ENCODE measurements around the gene TSHZ3.

GRCh38 chr19:31276831-31277230 is 72.4 kb downstream of the TSHZ3 start:
- TF ChIP-seq POLR2AphosphoS5 (IDR thresholded peaks at IDR 0.05) (no peak), CTCF (IDR thresholded peaks at IDR 0.05) (no peak), EP300 (IDR thresholded peaks at IDR 0.05) (no peak), POLR2A (IDR thresholded peaks at IDR 0.05) (no peak)

Data from sigmoid colon (tissue), 4 donors.